ENCODE measurements around the gene RGS19. TPM values are rescaled to one million over a fixed set of nuclear protein-coding genes. Genes with fewer than 3 reads are reported as not detected.

Gene RGS19
- total RNA-seq, 1 experiment from 2014 or later = 12.8 TPM

DNA sequence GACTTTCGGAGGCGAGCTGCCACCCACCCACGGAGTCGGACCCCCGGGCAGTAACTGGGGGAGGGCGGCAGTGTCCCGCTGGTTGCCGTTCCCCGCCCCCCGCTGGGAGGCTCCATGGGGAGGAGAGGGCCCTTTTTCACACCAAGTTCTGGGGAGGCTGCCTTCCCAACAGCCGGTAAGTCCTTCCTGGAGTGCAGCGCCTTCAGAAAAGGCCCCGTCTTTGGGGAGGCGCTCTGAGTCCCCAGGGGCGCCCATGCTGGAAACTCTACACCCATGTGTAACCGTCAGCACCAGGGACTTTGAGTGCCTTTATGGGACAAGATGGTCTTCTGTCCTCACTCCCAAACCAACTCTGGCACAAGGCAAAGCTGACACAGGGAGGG is 29.4 kb downstream of the RGS19 start:
- Mint-ChIP-seq H3K4me3 (peak overlapping the region; percentile 37 to 63; a peak in 3 of 5 replicates), H3K27me3 (ENCODE audit: low read depth) (peaks cover 70% of the 10 kb centered on the region)
- peaks cover 26% of the 10 kb centered on the region; the same call in 1 of the 2 replicates for H3K27me3 ChIP-seq (ENCODE audit: insufficient read depth, low read length)

More for the DNA sequence above, 29.4 kb downstream of the RGS19 start:
- H2BK120ac ChIP-seq (ENCODE audit: low read depth, low read length, poor library complexity, severe bottlenecking) = no peak overlapping the region
- H3K23me2 ChIP-seq (ENCODE audit: insufficient read length, low read depth, low read length, poor library complexity, severe bottlenecking) = no peaks in the 10 kb centered on the region
- no peak overlapping the region for H3K23ac ChIP-seq (ENCODE audit: insufficient read length, low read depth, low read length)
- H3K4me1 ChIP-seq (ENCODE audit: insufficient read depth, low read length) = no peaks in the 10 kb centered on the region
- DNase-seq = no peak
- 0 out of 5 replicates have a peak, but pooled peaks cover 0 to 3% of the 10 kb centered on the region in 2 experiments for H3K9me3 Mint-ChIP-seq
- no peak overlapping the region for H2BK15ac ChIP-seq (ENCODE audit: low read depth, low read length)
- no CpG with 5 or more reads among the region's 16 CpGs for WGBS (ENCODE audit: extremely low coverage, insufficient read length, low lambda C conversion rate)
- H3K4me1 Mint-ChIP-seq = peaks cover 26 to 29% of the 10 kb centered on the region in 2 experiments
- no peak overlapping the region for H3K14ac ChIP-seq (ENCODE audit: insufficient read depth, low read length)
- no peak overlapping the region for H4K5ac ChIP-seq (ENCODE audit: insufficient read length, low read depth, low read length)
- no peak overlapping the region for H2BK20ac ChIP-seq (ENCODE audit: low read depth, low read length, poor library complexity, severe bottlenecking)
- no peak overlapping the region for H3K9ac ChIP-seq (ENCODE audit: extremely low read depth, insufficient read length, low read length)
- H4K8ac ChIP-seq (replicated peaks; ENCODE audit: insufficient read length, low read depth, low read length) = no peak overlapping the region
- H4K91ac ChIP-seq (ENCODE audit: insufficient read length, low read depth, low read length) = no peak overlapping the region
- H3T11ph ChIP-seq (ENCODE audit: low read length) = no peak overlapping the region
- no peak overlapping the region for H3K27ac Mint-ChIP-seq
- H2AFZ ChIP-seq (ENCODE audit: low read length) = no peak overlapping the region
- no peak overlapping the region for H2BK5ac ChIP-seq (ENCODE audit: insufficient read length, low read length)
- no peak overlapping the region for H3K4me2 ChIP-seq (ENCODE audit: insufficient read depth, insufficient read length, low read length)
- TF ChIP-seq CTCF (conservative IDR thresholded peaks at IDR 0.05) = no peak
- no peak overlapping the region for H3K56ac ChIP-seq (ENCODE audit: insufficient read length, low read depth, low read length)
- H3K79me2 ChIP-seq (ENCODE audit: insufficient read depth, low read length) = no peaks in the 10 kb centered on the region
- no peak overlapping the region for H3K18ac ChIP-seq (ENCODE audit: insufficient read length, low read depth, low read length)
- H3K27ac ChIP-seq (ENCODE audit: insufficient read length, low read depth, low read length) = no peak overlapping the region
- H3K9me3 ChIP-seq (ENCODE audit: control insufficient read depth, low read depth, low read length) = no peaks in the 10 kb centered on the region
- H2AK5ac ChIP-seq (ENCODE audit: insufficient read length, low read length) = no peak overlapping the region
- H3K4ac ChIP-seq (ENCODE audit: low read depth, low read length) = no peak overlapping the region
- no peaks in the 10 kb centered on the region for H4K20me1 ChIP-seq (ENCODE audit: control insufficient read depth, insufficient read depth, insufficient read length)
- no peaks in the 10 kb centered on the region for H3K79me1 ChIP-seq (ENCODE audit: insufficient read depth, low read depth, low read length, poor library complexity, severe bottlenecking)
- H3K36me3 Mint-ChIP-seq (ENCODE audit: insufficient read depth in 1 of 3, low read depth in 3 of 3) = peaks cover 0 to 2% (median 0%) of the 10 kb centered on the region in 3 experiments; a peak in 2 of 7 replicates
- no peak overlapping the region for H2BK12ac ChIP-seq (ENCODE audit: insufficient read length, low read depth, low read length)

Data from H9 (cell line).